SK-N-SH (cell line): ENCODE results near the gene KLHL40. TPM values are rescaled to one million over a fixed set of nuclear protein-coding genes. Genes with fewer than 3 reads are reported as not detected.

Experiments used
- CTCF ChIA-PET: fragments of 300-600, 350-600 bp; formaldehyde crosslinking; extraction: SDS; loops from one replicate; lab custom pipeline; 2021; lab: Yijun Ruan, JAX
- POLR2A ChIA-PET: fragments of 350-600 bp; sonication (Branson Sonifier 250); formaldehyde crosslinking; extraction: SDS; loops from one replicate; lab custom pipeline; 2020; ENCODE audit warnings: antibody characterized with exemption, inconsistent platforms; lab: Yijun Ruan, JAX
- DNase-seq: peaks from one replicate; pipeline ENCODE4 v3.0.0; 2012
- H2AFZ ChIP-seq: fragments of 200-600 bp; sonication (generic); 2 replicates; pipeline ENCODE4 v1.8.1; 2016; ENCODE audit warnings: antibody characterized with exemption, mild to moderate bottlenecking, low read depth
- H3F3A ChIP-seq: fragments of 200-600 bp; sonication (generic); replicated peaks from 2 replicates; pipeline ENCODE3; 2016; ENCODE audit warnings: antibody characterized with exemption, mild to moderate bottlenecking; ENCODE audit not compliant: insufficient read depth
- H3K27ac ChIP-seq, 2 experiments: fragments of 200-500 bp in 1 of 2; fragments of 200-600 bp in 1 of 2; sonication (Bioruptor generic) in 1 of 2; sonication (generic), shearing (Covaris generic) in 1 of 2; 2 replicates each; pipeline versions ENCODE4 v1.5.1 to v1.6.1; 2014 to 2016; ENCODE audit warnings: low read depth in 2 of 2, inconsistent platforms in 1 of 2, low read length in 1 of 2, mild to moderate bottlenecking in 1 of 2, mixed read lengths in 1 of 2
- H3K27me3 ChIP-seq: fragments of 200-600 bp; sonication (generic), shearing (Covaris generic); 2 replicates; pipeline ENCODE4 v1.6.1; 2016; ENCODE audit warnings: mixed run types; ENCODE audit not compliant: insufficient read depth
- H3K36me3 ChIP-seq, 2 experiments: fragments of 200-500 bp in 1 of 2; fragments of 200-600 bp in 1 of 2; sonication (Bioruptor generic) in 1 of 2; sonication (generic) in 1 of 2; replicated peaks in 1 of 2; 2 replicates each; pipeline versions ENCODE3 to v1.5.1; 2014 to 2016; ENCODE audit warnings: low read length in 1 of 2, mild to moderate bottlenecking in 1 of 2; ENCODE audit not compliant: insufficient read depth in 2 of 2, control insufficient read depth in 1 of 2
- H3K4me1 ChIP-seq, 2 experiments: fragments of 200-500 bp in 1 of 2; fragments of 200-600 bp in 1 of 2; sonication (Bioruptor generic) in 1 of 2; sonication (generic), shearing (Covaris generic) in 1 of 2; 2 replicates each; pipeline versions ENCODE4 v1.5.1 to v1.6.1; 2014 to 2016; ENCODE audit warnings: low read depth in 1 of 2, low read length in 1 of 2, mixed run types in 1 of 2; ENCODE audit not compliant: insufficient read depth in 2 of 2, control insufficient read depth in 1 of 2
- H3K4me2 ChIP-seq: fragments of 200-600 bp; sonication (generic), shearing (Covaris generic); 2 replicates; pipeline ENCODE4 v1.6.1; 2017; ENCODE audit warnings: mixed run types
- H3K4me3 ChIP-seq, 2 experiments: fragments of 200-500 bp in 1 of 2; fragments of 200-600 bp in 1 of 2; sonication (Bioruptor generic) in 1 of 2; sonication (generic), shearing (Covaris generic) in 1 of 2; 2 replicates each; pipeline versions ENCODE4 v1.5.1 to v1.8.1; 2014 to 2016; ENCODE audit warnings: low read depth in 2 of 2, inconsistent platforms in 1 of 2, low read length in 1 of 2, mild to moderate bottlenecking in 1 of 2, mixed read lengths in 1 of 2, moderate library complexity in 1 of 2
- H3K79me2 ChIP-seq: fragments of 200-600 bp; sonication (generic); 2 replicates; pipeline ENCODE4 v1.8.1; 2017; ENCODE audit warnings: mild to moderate bottlenecking; ENCODE audit not compliant: insufficient read depth
- H3K9ac ChIP-seq: fragments of 200-600 bp; sonication (generic); 2 replicates; pipeline ENCODE4 v1.6.1; 2017; ENCODE audit warnings: mixed run types
- H3K9me2 ChIP-seq: fragments of 200-600 bp; sonication (generic); 2 replicates; pipeline ENCODE4 v1.6.1; 2017; ENCODE audit warnings: mixed run types
- H3K9me3 ChIP-seq: fragments of 200-600 bp; sonication (generic); 2 replicates; pipeline ENCODE4 v1.6.1; 2017; ENCODE audit warnings: mixed run types, mild to moderate bottlenecking, moderate library complexity
- H4K20me1 ChIP-seq: fragments of 200-600 bp; sonication (generic); 2 replicates; pipeline ENCODE4 v1.6.1; 2017; ENCODE audit warnings: mild to moderate bottlenecking, mixed run types; ENCODE audit not compliant: insufficient read depth
- CHD2 ChIP-seq: fragments of 150-350 bp; IDR thresholded peaks from 2 replicates; pipeline ENCODE4 v1.6.1; 2018; ENCODE audit warnings: low read length; ENCODE audit not compliant: partially characterized antibody
- EP300 ChIP-seq, 2 experiments: IDR thresholded peaks; 2 replicates each; pipeline versions ENCODE4 v1.4.0 to v1.6.1; 2012; ENCODE audit warnings: borderline replicate concordance in 1 of 2, low read depth in 1 of 2, low read length in 1 of 2
- EZH2phosphoT487 ChIP-seq: fragments of 200-600 bp; sonication (generic); IDR thresholded peaks from 2 replicates; pipeline ENCODE4 v1.6.1; 2017; ENCODE audit warnings: low read depth, mixed run types, mild to moderate bottlenecking, antibody characterized with exemption, moderate library complexity, borderline replicate concordance
- JUND ChIP-seq: IDR thresholded peaks from 2 replicates; pipeline ENCODE4 v1.4.0; 2012
- MAX ChIP-seq: IDR thresholded peaks from 2 replicates; pipeline ENCODE4 v1.4.0; 2012; ENCODE audit warnings: low read depth
- NFIC ChIP-seq: IDR thresholded peaks from 2 replicates; pipeline ENCODE4 v1.4.0; 2012; ENCODE audit warnings: borderline replicate concordance
- NRF1 ChIP-seq: IDR thresholded peaks from 2 replicates; pipeline ENCODE4 v1.6.1; 2012; ENCODE audit warnings: low read depth, mild to moderate bottlenecking, low read length
- PBX3 ChIP-seq: IDR thresholded peaks from 2 replicates; pipeline ENCODE4; 2012
- POLR2AphosphoS5 ChIP-seq: IDR thresholded peaks from 2 replicates; pipeline ENCODE4 v1.6.1; 2012; ENCODE audit warnings: low read depth, low read length
- RAD21 ChIP-seq: IDR thresholded peaks from 2 replicates; pipeline ENCODE4 v1.6.1; 2012; ENCODE audit warnings: mild to moderate bottlenecking, low read length
- REST ChIP-seq: IDR thresholded peaks from 2 replicates; pipeline ENCODE4 v1.6.1; 2012; ENCODE audit warnings: mild to moderate bottlenecking, low read depth, low read length, moderate library complexity
- TAF1 ChIP-seq: IDR thresholded peaks from 2 replicates; pipeline ENCODE4 v1.6.1; 2012; ENCODE audit warnings: low read depth, mild to moderate bottlenecking, low read length, moderate library complexity, borderline replicate concordance
- TEAD4 ChIP-seq: IDR thresholded peaks from 2 replicates; pipeline ENCODE4 v1.4.0; 2012; ENCODE audit warnings: mild to moderate bottlenecking, borderline replicate concordance; ENCODE audit not compliant: insufficient read depth
- ZBTB33 ChIP-seq: IDR thresholded peaks from 2 replicates; pipeline ENCODE4 v1.4.0; 2012; ENCODE audit warnings: low read depth, borderline replicate concordance
- WGBS: methylation state at CpG from one replicate; pipeline ENCODE4 v1.1.6; 2017; ENCODE audit warnings: low lambda C conversion rate; 5-methylcytosine and 5-hydroxymethylcytosine counted together
- polyA plus RNA-seq, 3 experiments: library from polyadenylated mRNA; depleted of rRNA; stranded (reverse); fragments of >200 nt; gene quantifications; 2 replicates each; pipeline ENCODE4 v1.2.3, GENCODE V29; 2012

Gene KLHL40
- polyA plus RNA-seq (2012; rRNA removed), result not detected in 2 replicates
- not detected in 2 replicates for polyA plus RNA-seq (2012; cell fraction: cytosol; rRNA removed)
- polyA plus RNA-seq (2012; cell fraction: nucleus; rRNA removed), result not detected in 2 replicates

GRCh38 chr3:42685363-42685881 lies at the start of gene KLHL40:
TSS of gene KLHL40 (plus strand) at chr3:42685537. CDS start at chr3:42685619, 82 bp downstream.
- Histone ChIP-seq H3K9ac (no peak within 1 kb of the TSS), H3K4me1 (no peaks in the 10 kb centered on the region; a peak in 1 of 4 replicates), H3K27me3 (peaks cover 19% of the 10 kb centered on the region; the same call in 1 of the 2 replicates), H3K4me3 (peak within 1 kb of the TSS in 1 of 2 experiments; percentile 6; a peak in 1 of 4 replicates), H2AFZ (no peak within 1 kb of the TSS), H3F3A (no peaks in the 10 kb centered on the region), H3K9me3 (no peaks in the 10 kb centered on the region), H3K4me2 (peak within 1 kb of the TSS; percentile 77), H4K20me1 (no peaks in the 10 kb centered on the region), H3K27ac (no peak within 1 kb of the TSS), H3K79me2 (no peaks in the 10 kb centered on the region), H3K36me3 (no peaks in the 10 kb centered on the region), H3K9me2 (no peaks in the 10 kb centered on the region)
- ChIA-PET CTCF (interaction anchor here (0.6 to 0.7 kb wide), 2 partner anchors 27 to 95 kb away, joined by 3 read pairs; no protein-coding TSS in a partner anchor), POLR2A (no interaction called here)
- DNase-seq, result no peak
- no peak for TF ChIP-seq CHD2
- no peak for TF ChIP-seq RAD21
- no peak for TF ChIP-seq REST
- no peak for TF ChIP-seq TEAD4
- TF ChIP-seq NFIC, result no peak
- TF ChIP-seq ZBTB33, result no peak
- no peak for TF ChIP-seq NRF1
- no peak for TF ChIP-seq EZH2phosphoT487
- TF ChIP-seq EP300 (IDR thresholded peaks at IDR 0.05; ENCODE audit: borderline replicate concordance in 1 of 2, low read depth in 1 of 2, low read length in 1 of 2), result no peak
- TF ChIP-seq POLR2AphosphoS5, result no peak
- no peak for TF ChIP-seq TAF1
- TF ChIP-seq MAX, result no peak
- no peak for TF ChIP-seq PBX3
- no peak for TF ChIP-seq JUND
- 27% methylated on average over 2 of the region's 34 CpGs for whole genome bisulfite sequencing
